NCI-H748 (cell line): ENCODE measurements around the gene ZNF90.
"Not testable (repeated sequence)": the region's sequence is repeated elsewhere in the genome, so short reads cannot be mapped to it uniquely, and the experiment has no call there.

Experiments
- DNase-seq: peaks from one replicate; lab custom pipeline; 2025; ENCODE audit not compliant: unreplicated experiment; lab: John Stamatoyannopoulos, UW

ZNF90 gene

DNA sequence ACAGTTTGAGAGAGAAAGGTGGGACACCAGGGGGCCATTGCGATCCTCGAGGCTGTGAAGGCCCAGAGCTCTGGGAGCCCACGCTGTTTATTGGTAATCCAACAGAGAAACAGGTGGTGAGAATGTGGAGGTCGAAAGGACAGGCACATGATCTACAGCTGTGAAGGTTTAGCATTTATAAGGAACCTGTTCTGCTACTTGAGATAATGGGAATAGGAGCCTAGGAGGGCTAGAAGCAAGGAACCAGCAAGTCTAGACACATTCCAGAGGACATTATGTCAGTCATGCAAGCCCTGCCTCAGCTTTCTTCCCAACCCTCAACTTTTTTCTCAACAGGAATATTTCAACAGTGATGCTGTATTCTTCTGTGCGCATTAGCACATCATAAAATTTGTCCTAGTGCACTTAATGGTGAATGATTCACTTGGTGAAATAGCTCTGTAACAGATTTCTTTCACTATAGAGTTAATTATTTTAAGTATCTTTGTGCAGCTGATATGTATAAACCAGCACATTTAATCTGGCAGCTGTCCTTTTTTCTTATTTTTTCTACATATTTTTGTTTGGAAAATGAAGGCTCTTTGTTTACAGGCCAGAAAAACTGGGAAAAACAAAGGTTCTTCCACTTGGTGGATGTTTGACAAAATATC lies 25.4 kb downstream of the ZNF90 start:
- DNase-seq, result no peak

DNA sequence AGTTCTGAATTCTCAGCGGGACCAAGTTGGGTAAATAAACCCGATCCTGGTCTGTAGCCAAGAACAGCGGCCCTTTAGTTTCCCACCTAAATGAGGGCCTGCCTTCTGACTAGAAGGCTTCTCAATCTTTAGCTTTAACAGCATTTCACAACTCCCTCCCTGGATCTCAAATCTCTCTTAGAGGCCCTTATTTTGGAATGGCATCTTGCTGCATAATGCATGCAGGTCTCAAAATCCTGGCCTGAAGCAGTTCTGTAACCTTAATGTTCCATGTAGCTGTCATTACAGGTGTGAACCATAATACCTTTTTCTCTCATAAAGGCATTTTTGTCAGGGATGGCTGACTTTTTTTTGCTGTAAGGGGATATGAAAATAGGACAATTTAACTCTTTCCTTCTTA lies 29.5 kb downstream of the ZNF90 start:
- no peak for DNase-seq

DNA sequence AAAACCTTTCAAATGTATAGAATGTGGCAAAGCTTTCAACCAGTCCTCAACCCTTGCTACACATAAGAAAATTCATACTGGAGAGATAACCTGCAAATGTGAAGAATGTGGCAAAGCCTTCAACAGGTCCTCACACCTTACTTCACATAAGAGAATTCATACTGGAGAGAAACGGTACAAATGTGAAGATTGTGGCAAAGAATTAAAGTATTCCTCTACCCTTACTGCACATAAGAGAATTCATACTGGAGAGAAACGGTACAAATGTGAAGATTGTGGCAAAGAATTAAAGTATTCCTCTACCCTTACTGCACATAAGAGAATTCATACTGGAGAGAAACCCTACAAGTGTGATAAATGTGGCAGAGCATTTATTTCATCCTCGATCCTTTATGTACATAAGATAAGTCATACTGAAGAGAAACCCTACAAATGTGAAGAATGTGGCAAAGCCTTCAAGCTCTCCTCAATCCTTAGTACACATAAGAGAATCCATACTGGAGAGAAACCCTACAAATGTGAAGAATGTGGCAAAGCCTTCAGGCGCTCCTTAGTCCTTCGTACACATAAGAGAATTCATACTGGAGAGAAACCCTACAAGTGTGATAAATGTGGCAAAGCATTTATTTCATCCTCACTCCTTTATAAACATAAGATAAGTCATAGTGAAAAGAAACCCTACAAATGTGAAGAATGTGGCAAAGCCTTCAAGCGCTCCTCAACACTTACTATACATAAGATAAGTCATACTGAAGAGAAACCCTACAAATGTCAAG lies 40.5 kb downstream of the ZNF90 start:
- DNase-seq, result not testable (repeated sequence)

DNA sequence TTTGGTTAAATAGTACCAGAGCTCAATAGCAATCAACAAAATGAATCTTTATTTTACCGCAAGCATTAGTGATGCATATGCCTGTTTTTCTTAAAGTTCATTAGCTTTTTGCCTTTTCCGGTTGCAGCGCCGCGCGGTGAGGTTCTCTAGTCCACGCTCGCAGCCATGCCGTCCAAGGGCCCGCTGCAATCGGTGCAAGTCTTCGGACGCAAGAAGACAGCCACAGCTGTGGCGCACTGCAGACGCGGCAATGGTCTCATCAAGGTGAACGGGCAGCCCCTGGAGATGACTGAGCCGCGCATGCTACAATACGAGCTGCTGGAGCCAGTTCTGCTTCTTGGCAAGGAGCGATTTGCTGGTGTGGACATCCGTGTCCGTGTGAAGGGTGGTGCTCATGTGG lies 47.1 kb downstream of the ZNF90 start:
- no peak for DNase-seq

DNA sequence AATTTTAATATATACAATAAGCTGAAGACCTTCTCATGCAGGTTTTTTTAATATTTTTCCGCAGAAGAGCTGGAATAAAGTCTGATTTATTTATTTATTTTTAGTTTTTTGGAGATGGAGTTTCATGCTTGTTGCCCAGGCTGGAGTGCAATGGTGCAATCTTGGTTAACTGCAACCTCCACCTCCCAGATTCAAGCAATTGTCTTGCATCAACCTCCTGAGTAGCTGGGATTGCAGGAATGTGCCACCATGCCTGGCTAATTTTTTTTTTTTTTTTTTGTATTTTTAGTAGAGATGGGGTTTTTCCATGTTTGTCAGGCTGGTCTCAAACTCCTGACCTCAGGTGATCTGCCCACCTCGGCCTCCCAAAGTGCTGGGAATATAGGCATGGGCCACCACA lies 55.1 kb downstream of the ZNF90 start:
- not testable (repeated sequence) for DNase-seq

DNA sequence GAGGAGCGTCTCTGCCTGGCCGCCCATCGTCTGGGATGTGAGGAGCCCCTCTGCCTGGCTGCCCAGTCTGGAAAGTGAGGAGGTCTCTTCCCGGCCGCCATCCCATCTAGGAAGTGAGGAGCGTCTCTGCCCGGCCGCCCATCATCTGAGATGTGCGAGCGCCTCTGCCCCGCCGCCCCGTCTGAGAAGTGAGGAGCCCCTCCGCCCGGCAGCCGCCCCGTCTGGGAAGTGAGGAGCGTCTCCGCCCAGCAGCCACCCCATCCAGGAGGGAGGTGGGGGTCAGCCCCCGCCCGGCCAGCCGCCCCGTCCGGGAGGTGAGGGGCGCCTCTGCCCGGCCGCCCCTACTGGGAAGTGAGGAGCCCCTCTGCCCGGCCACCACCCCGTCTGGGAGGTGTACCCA lies 59.9 kb downstream of the ZNF90 start:
- not testable (repeated sequence) for DNase-seq

DNA sequence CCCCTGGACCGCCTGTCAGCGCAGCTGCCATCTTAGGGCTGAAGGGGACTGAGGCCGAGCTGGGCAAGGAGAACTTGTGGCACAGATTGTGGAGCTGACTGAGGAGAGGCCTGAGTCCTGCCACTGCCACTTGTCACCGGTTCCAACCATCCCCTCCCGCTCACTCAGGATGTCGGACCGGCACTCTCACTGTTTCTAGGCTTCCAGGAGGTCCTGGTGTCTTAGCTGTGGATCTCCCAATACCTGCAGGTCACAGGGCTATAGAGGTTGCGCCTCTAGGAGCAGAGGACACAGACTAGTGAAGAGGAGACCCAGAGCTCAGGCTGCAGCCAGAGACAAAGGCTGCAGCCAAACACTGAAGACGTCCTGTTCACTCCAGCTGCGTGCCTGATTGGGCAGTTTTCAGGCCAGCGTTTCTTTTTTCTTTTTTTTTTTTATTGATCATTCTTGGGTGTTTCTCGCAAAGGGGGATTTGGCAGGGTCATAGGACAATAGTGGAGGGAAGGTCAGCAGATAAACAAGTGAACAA lies 73.9 kb downstream of the ZNF90 start:
- DNase-seq, result peak; percentile 10

DNA sequence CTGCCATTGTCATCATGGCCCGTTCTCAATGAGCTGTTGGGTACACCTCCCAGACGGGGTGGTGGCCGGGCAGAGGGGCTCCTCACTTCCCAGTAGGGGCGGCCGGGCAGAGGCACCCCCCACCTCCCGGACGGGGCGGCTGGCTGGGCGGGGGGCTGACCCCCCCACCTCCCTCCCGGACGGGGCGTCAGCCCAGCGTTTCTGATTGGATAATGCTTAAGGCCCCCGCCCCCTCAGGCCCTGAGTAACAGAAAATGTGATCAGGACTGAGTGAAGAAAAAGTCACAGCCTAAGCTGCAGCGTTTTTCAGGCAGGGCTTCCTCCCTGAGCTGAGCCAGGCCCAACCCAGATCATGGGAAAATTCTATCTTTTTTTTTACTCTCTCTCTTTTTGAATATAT lies 74.7 kb downstream of the ZNF90 start:
- DNase-seq, result not testable (repeated sequence)

DNA sequence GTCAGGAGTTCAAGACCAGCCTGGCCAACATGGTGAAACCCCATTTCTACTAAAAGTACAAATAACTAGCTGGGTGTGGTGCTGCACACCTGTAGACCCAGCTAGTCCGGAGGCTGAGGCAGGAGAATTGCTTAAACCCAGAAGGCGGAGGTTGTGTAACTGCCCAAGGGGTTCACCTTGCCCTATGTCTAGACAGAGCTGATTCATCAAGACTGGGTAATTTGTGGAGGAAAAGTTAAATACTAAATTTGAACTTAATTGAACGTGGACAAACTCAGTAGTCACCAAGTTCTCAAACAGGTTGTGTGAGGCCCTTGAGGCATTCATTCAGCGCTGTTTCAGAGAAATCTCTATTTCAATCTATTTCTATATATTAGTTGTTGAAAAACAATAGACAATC lies 75.5 kb downstream of the ZNF90 start:
- DNase-seq, result no peak

DNA sequence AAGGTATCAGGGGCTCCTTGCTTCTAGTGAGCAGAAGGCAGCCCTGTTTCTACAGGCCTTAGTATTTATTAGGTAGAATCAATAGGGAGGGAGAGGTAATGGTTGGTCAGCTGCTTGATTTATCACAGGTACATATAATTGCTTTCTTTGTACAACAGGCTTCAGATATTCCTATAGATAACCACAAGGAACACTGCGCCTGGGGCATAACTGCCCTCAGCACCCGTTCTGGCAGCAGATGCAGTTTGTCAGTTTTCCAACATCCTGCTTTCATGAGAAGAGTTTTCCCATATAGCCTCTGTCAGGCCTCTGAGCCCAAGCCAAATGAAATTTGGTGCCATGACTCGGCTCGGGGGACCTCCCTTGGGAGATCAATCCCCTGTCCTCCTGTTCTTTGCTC lies 76.8 kb downstream of the ZNF90 start:
- no peak for DNase-seq

DNA sequence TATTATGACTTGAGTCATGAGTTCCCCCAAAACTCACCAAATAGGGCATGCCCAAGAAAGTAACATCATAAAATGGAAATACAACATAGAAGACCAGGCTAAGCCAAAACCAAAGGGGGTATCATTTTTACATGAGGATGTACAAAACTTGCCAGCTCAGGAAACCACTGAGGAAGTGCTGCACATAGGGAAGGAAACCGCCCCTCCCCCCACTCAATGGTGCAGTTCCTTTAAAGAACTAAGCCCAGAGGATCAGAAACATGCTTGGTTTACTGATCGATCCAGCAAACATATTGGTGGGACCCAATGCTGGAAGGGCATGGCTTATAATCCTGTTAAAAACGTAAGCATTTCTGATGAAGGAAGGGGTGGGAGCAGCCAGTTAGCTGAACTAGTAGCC lies 85.0 kb downstream of the ZNF90 start:
- no peak for DNase-seq

DNA sequence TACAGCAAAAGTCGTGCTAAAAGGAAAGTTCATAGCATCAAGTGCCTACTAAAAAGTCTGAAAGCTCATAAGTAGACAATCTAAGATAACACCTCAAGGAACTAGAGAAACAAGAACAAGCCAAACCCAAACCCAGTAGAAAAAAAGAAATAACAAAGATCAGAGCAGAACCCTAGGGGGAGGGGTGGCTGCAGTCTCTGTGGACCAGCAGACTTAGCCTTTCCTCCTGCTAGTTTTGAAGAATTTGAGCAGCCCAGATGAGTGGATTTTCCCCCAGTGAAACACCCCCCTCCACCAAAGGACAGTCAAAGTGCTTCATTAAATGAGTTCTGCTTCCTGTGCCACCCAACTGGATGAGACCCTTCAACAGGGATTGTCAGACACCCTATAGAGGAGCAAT lies 86.7 kb downstream of the ZNF90 start:
- DNase-seq, result no peak

DNA sequence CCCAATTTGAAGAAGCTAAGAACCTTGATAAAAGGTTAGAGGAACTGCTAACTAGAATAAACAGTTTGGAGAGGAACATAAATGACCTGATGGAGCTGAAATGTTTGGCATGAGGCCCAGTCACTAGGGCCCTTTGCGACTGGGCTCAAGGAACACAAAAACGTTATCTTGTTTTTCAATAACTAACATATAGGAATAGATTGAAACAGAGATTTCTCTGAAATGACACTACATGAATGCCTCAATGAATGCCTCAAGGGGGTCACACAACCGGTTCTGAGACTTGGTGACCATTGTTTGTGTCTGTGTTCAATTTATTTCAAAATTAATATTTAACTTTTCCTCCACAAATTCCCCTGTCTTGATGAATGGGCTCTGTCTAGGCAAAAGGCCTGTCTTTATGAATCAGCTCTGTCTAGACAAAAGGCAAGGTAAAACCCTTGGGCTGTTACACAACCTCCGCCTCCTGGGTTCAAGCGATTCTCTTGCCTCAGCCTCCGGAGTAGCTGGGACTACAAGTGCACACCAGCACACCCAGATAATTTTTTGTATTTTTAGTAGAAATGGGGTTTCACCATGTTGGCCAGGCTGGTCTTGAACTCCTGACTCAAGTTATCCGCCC lies 88.3 kb downstream of the ZNF90 start:
- DNase-seq, result no peak

DNA sequence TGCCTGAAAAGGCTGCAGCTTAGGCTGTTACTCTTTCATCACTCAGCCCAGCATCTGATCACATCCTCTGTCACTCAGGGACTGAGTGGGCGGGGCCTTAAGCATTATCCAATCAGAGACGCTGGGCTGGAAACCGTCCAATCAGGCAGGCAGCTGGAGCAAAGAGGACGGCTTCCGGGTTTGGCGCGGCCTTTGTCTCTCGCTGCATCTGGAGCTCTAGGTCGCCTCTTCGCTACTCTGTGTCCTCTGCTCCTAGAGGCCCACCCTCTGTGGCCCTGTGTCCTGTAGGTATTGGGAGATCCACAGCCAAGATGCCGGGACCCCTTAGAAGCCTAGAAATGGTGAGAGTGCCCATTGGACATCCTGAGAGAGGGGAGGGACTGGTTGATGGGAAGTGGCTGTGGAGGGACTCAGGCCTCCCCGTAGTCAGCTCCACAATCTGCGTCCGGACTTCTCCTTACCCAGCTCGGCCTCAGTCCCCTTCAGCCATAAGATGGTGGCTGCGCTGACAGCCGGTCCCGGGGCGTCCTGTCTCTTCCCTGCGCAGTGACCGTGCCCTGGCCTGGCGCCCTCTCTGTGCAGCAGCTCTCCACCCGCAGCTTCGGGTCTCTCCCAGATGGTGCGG lies 89.3 kb downstream of the ZNF90 start, which contains the start of gene ZNF486:
ZNF486 (plus strand) TSS at position 195 of the 625 bp plus-strand sequence; CDS start at position 312, 117 bp downstream.
- DNase-seq, result peak; percentile 94

DNA sequence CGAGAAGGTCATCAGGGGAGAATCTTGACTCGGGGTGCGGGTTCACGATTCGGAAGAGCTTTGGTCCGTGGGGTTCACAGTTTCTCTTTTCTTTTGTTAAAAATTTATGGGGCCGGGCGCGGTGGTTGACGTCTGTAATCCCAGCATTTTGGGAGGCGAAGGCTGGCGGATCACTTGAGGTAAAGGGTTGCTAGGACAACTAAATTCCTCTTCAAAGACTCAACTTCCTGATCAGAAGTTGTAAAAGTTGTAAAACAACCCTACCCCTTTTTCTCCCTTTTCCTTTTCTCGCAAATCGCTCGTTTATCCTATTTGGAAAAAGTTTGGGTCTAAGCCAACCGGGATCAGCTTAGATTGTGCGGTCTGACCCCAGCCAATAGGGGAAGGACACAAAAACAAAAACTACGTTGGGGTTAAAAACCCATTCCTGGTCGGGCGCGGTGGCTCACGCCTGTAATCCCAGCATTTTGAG lies 89.9 kb downstream of the ZNF90 start:
- DNase-seq, result peak; percentile 20
